Measurements from ENCODE around the gene PCDHB14.
"Not testable (repeated sequence)": the region's sequence is repeated elsewhere in the genome, so short reads cannot be mapped to it uniquely, and the experiment has no call there.

The PCDHB14 gene

DNA sequence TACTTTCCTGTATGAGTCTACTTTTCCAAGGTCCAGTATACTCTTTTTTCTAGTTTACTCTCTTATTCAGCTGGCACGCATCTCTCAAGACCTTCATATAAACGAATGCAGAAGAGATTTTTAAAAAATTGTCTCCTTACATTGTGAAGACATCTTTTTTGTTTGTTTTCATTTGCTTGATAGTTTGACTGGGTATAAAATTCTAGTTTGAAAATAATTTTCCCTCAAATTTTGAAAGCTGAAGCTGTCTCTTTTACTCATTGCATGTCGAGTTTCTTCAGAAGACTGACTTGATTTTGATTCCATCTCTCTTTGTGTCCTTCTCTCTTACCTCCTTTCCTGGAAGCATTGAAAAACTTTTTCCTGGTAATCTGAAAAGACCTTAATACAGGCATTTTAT, 26.8 kb upstream of the PCDHB14 start:
- H3K9me3 Mint-ChIP-seq = peaks cover 14% of the 10 kb centered on the region
- no peak for DNase-seq (ENCODE audit: low spot score in 2 of 2)
- H3K36me3 Mint-ChIP-seq = no peaks in the 10 kb centered on the region
- no peak overlapping the region for H3K27ac Mint-ChIP-seq
- H3K4me3 Mint-ChIP-seq = no peak overlapping the region
- H3K4me1 Mint-ChIP-seq = no peaks in the 10 kb centered on the region
- no peak for ATAC-seq

DNA sequence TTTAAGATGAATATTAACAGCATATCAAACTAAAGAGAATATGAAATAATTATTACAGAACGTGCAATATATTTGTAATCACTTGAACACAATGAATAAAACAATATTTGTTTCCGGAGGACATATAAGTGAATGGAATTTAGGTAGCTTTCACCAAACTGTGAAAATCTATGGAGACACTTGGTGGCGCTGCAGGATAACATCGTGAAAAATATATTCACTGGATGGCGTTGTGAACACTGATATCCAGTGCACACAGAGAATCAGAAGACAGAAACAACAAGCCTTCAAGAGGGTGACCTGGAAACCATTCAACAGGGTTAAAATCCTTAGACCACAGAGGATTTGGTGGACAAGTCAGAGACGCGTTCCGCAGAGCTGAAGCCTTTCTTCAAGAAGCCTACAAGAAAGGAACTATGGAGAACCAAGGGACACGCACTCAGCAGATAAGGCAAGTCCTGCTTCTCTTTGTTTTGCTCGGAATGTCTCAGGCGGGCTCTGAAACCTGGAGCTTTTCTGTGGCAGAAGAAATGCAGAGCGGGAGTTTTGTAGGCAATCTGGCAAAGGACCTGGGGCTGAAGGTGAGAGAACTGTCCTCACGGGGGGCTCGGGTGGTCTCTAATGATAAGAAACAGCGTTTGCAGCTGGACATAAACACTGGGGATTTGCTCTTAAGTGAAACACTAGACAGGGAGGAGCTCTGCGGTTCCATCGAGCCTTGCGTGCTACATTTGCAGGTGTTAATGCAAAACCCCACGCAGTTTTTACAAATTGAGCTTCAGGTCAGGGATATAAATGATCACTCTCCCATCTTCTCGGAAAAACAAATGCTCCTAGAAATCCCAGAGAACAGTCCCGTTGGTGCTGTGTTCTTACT, 23.5 kb upstream of the PCDHB14 start, which contains the start of gene PCDHB11:
Gene PCDHB11 (plus strand): TSS at position 269 of the 877 bp plus-strand sequence. CDS start 148 bp downstream, at position 417.
- no peak for ATAC-seq

DNA sequence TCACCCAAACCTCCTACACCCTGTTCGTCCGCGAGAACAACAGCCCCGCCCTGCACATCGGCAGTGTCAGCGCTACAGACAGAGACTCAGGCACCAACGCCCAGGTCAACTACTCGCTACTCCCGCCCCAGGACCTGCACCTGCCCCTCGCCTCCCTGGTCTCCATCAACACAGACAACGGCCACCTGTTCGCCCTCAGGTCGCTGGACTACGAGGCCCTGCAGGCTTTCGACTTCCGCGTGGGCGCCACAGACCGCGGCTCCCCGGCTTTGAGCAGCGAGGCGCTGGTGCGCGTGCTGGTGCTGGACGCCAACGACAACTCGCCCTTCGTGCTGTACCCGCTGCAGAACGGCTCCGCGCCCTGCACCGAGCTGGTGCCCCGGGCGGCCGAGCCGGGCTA, 22.0 kb upstream of the PCDHB14 start:
- H3K4me1 Mint-ChIP-seq; H3K4me3 Mint-ChIP-seq; ATAC-seq; H3K27ac Mint-ChIP-seq; DNase-seq (ENCODE audit: low spot score in 2 of 2); H3K36me3 Mint-ChIP-seq: not testable (repeated sequence)
- peaks cover 11% of the 10 kb centered on the region for H3K9me3 Mint-ChIP-seq

More for the DNA sequence above, 23.5 kb upstream of the PCDHB14 start, which contains the start of gene PCDHB11:
- Mint-ChIP-seq H3K27ac (no peak within 1 kb of the TSS), H3K4me3 (no peak within 1 kb of the TSS), H3K9me3 (peaks cover 14% of the 10 kb centered on the region), H3K36me3 (no peaks in the 10 kb centered on the region), H3K4me1 (no peaks in the 10 kb centered on the region)
- DNase-seq (ENCODE audit: low spot score in 2 of 2) = no peak

DNA sequence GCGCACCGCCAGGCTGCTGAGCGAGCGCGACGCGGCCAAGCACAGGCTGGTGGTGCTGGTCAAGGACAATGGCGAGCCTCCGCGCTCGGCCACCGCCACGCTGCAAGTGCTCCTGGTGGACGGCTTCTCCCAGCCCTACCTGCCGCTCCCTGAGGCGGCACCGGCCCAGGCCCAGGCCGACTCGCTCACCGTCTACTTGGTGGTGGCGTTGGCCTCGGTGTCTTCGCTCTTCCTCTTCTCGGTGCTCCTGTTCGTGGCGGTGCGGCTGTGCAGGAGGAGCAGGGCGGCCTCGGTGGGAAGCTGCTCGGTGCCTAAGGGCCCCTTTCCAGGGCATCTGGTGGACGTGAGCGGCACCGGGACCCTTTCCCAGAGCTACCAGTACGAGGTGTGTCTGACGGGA, 21.5 kb upstream of the PCDHB14 start:
- H3K4me1 Mint-ChIP-seq; ATAC-seq; H3K27ac Mint-ChIP-seq; H3K4me3 Mint-ChIP-seq; H3K36me3 Mint-ChIP-seq; H3K9me3 Mint-ChIP-seq; DNase-seq (ENCODE audit: low spot score in 2 of 2): not testable (repeated sequence)

DNA sequence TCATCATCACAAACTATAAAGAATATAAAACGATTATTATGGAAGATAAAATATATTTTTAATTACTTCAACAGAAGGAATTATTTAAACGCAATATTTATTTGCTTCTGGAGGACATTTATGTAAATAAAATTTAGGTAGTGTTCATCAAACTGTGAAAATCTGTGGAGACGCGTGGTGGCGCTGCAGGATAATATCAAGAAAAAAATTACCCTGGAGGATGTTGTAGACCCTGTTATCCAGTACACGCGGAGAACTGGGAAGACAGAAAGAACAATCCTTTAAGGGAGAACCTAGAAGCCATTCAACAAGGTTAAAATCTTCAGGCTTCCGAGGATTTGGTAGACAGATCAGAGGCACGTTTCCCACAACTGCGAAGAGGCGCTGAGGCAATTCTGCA, 14.7 kb upstream of the PCDHB14 start, which contains the start of gene PCDHB12:
Gene PCDHB12 (plus strand): TSS at position 242 of the 400 bp plus-strand sequence. CDS start 189 bp downstream, outside the sequence.
- no peaks in the 10 kb centered on the region for H3K9me3 Mint-ChIP-seq
- H3K27ac Mint-ChIP-seq = no peak within 1 kb of the TSS
- DNase-seq (ENCODE audit: low spot score in 2 of 2) (no peak), ATAC-seq (no peak)
- no peaks in the 10 kb centered on the region for H3K4me1 Mint-ChIP-seq
- no peak within 1 kb of the TSS for H3K4me3 Mint-ChIP-seq
- H3K36me3 Mint-ChIP-seq = no peaks in the 10 kb centered on the region

DNA sequence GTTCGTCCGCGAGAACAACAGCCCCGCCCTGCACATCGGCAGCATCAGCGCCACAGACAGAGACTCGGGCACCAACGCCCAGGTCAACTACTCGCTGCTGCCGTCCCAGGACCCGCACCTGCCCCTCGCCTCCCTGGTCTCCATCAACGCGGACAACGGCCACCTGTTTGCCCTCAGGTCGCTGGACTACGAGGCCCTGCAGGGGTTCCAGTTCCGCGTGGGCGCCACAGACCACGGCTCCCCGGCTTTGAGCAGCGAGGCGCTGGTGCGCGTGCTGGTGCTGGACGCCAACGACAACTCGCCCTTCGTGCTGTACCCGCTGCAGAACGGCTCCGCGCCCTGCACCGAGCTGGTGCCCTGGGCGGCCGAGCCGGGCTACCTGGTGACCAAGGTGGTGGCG, 12.9 kb upstream of the PCDHB14 start:
- ATAC-seq; DNase-seq (ENCODE audit: low spot score in 2 of 2); H3K36me3 Mint-ChIP-seq; H3K27ac Mint-ChIP-seq; H3K4me3 Mint-ChIP-seq; H3K4me1 Mint-ChIP-seq; H3K9me3 Mint-ChIP-seq: not testable (repeated sequence)

DNA sequence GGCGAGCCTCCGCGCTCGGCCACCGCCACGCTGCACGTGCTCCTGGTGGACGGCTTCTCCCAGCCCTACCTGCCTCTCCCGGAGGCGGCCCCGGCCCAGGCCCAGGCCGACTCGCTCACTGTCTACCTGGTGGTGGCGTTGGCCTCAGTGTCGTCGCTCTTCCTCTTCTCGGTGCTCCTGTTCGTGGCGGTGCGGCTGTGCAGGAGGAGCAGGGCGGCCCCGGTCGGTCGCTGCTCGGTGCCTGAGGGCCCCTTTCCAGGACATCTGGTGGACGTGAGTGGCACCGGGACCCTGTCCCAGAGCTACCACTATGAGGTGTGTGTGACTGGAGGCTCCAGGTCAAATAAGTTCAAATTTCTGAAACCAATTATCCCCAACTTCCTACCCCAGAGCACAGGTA, 12.3 kb upstream of the PCDHB14 start:
- DNase-seq (ENCODE audit: low spot score in 2 of 2); H3K36me3 Mint-ChIP-seq; H3K27ac Mint-ChIP-seq; H3K9me3 Mint-ChIP-seq; ATAC-seq; H3K4me3 Mint-ChIP-seq; H3K4me1 Mint-ChIP-seq: not testable (repeated sequence)

DNA sequence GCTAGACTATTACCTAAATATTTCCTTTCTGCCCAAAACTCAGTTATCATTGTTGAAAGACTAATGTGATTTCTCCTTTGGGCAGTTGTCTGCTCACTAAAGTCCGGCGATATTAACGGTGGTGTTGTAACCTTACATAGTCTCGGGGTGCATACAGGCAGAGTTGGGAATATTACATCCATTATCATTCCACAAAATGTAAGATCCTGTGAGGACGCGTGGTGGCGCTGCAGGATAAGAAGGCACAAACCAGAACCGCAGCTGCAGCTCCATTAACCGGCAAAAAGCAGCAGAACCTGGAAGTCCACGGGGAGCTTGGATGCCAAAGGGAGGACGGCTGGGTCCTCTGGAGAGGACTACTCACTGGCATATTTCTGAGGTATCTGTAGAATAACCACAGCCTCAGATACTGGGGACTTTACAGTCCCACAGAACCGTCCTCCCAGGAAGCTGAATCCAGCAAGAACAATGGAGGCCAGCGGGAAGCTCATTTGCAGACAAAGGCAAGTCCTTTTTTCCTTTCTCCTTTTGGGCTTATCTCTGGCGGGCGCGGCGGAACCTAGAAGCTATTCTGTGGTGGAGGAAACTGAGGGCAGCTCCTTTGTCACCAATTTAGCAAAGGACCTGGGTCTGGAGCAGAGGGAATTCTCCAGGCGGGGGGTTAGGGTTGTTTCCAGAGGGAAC, 9.3 kb upstream of the PCDHB14 start, which contains the start of gene PCDHB13:
Gene PCDHB13 (plus strand): TSS at position 264 of the 684 bp plus-strand sequence. CDS start 205 bp downstream, at position 469.
- H3K36me3 Mint-ChIP-seq; H3K9me3 Mint-ChIP-seq; H3K4me1 Mint-ChIP-seq; H3K27ac Mint-ChIP-seq; DNase-seq (ENCODE audit: low spot score in 2 of 2); H3K4me3 Mint-ChIP-seq; ATAC-seq: not testable (repeated sequence)

DNA sequence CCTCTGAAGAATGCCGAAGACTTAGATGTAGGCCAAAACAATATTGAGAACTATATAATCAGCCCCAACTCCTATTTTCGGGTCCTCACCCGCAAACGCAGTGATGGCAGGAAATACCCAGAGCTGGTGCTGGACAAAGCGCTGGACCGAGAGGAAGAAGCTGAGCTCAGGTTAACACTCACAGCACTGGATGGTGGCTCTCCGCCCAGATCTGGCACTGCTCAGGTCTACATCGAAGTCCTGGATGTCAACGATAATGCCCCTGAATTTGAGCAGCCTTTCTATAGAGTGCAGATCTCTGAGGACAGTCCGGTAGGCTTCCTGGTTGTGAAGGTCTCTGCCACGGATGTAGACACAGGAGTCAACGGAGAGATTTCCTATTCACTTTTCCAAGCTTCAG, 8.6 kb upstream of the PCDHB14 start:
- not testable (repeated sequence) for H3K27ac Mint-ChIP-seq; DNase-seq (ENCODE audit: low spot score in 2 of 2); H3K36me3 Mint-ChIP-seq; H3K9me3 Mint-ChIP-seq; H3K4me3 Mint-ChIP-seq; ATAC-seq; H3K4me1 Mint-ChIP-seq

DNA sequence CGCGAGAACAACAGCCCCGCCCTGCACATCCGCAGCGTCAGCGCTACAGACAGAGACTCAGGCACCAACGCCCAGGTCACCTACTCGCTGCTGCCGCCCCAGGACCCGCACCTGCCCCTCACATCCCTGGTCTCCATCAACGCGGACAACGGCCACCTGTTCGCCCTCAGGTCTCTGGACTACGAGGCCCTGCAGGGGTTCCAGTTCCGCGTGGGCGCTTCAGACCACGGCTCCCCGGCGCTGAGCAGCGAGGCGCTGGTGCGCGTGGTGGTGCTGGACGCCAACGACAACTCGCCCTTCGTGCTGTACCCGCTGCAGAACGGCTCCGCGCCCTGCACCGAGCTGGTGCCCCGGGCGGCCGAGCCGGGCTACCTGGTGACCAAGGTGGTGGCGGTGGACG, 7.6 kb upstream of the PCDHB14 start:
- DNase-seq (ENCODE audit: low spot score in 2 of 2); H3K4me3 Mint-ChIP-seq; ATAC-seq; H3K27ac Mint-ChIP-seq; H3K4me1 Mint-ChIP-seq; H3K36me3 Mint-ChIP-seq; H3K9me3 Mint-ChIP-seq: not testable (repeated sequence)

DNA sequence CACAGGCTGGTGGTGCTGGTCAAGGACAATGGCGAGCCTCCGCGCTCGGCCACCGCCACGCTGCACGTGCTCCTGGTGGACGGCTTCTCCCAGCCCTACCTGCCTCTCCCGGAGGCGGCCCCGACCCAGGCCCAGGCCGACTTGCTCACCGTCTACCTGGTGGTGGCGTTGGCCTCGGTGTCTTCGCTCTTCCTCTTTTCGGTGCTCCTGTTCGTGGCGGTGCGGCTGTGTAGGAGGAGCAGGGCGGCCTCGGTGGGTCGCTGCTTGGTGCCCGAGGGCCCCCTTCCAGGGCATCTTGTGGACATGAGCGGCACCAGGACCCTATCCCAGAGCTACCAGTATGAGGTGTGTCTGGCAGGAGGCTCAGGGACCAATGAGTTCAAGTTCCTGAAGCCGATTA, 7.1 kb upstream of the PCDHB14 start:
- H3K4me1 Mint-ChIP-seq; H3K9me3 Mint-ChIP-seq; H3K4me3 Mint-ChIP-seq; H3K27ac Mint-ChIP-seq; H3K36me3 Mint-ChIP-seq; ATAC-seq; DNase-seq (ENCODE audit: low spot score in 2 of 2): not testable (repeated sequence)

DNA sequence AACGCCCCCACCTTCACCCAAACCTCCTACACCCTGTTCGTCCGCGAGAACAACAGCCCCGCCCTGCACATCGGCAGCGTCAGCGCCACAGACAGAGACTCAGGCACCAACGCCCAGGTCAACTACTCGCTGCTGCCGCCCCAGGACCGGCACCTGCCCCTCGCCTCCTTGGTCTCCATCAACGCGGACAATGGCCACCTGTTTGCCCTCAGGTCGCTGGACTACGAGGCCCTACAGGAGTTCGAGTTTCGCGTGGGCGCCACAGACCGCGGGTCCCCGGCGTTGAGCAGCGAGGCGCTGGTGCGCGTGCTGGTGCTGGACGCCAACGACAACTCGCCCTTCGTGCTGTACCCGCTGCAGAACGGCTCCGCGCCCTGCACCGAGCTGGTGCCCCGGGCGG, 1.7 kb downstream of the PCDHB14 start:
- ATAC-seq; H3K4me3 Mint-ChIP-seq; H3K36me3 Mint-ChIP-seq; DNase-seq (ENCODE audit: low spot score in 2 of 2); H3K9me3 Mint-ChIP-seq; H3K4me1 Mint-ChIP-seq; H3K27ac Mint-ChIP-seq: not testable (repeated sequence)

DNA sequence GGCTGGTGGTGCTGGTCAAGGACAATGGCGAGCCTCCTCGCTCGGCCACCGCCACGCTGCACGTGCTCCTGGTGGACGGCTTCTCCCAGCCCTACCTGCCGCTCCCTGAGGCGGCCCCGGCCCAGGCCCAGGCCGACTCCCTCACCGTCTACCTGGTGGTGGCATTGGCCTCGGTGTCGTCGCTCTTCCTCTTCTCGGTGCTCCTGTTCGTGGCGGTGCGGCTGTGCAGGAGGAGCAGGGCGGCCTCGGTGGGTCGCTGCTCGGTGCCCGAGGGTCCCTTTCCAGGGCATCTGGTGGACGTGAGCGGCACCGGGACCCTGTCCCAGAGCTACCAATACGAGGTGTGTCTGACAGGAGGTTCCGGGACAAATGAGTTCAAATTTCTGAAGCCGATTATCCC, 2.3 kb downstream of the PCDHB14 start:
- not testable (repeated sequence) for H3K27ac Mint-ChIP-seq; H3K4me1 Mint-ChIP-seq; H3K36me3 Mint-ChIP-seq; H3K9me3 Mint-ChIP-seq; H3K4me3 Mint-ChIP-seq; ATAC-seq; DNase-seq (ENCODE audit: low spot score in 2 of 2)

DNA sequence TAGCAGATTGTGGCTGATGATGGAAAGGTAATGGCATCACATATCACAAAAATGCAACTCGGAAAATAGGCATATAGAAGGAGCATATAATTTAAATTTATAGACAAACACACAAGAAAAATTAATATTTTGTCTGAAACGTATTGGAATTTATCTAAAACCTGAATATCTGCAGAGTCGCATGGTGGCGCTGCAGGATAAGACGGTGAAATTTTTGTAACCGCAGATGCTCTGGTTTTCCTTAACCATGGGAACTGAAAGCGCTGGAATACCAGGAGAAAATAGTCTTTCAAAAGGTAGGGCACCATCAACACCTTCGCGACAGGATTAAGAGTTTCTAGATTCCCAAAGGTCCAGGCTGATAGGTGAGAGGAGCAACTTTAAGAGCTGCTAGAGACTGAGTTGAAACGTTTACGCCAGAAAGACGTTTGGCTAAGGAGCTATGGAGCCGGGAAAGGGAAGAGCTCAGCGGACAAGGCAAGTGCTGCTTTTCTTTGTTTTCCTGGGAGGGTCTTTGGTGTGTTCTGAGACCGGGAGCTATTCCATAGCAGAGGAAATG, 11.0 kb downstream of the PCDHB14 start:
- no peak for DNase-seq (ENCODE audit: low spot score in 2 of 2)
- peaks cover 16% of the 10 kb centered on the region for H3K9me3 Mint-ChIP-seq
- no peaks in the 10 kb centered on the region for H3K4me1 Mint-ChIP-seq
- no peak for ATAC-seq
- no peaks in the 10 kb centered on the region for H3K36me3 Mint-ChIP-seq
- no peak overlapping the region for H3K4me3 Mint-ChIP-seq
- H3K27ac Mint-ChIP-seq = no peak overlapping the region

DNA sequence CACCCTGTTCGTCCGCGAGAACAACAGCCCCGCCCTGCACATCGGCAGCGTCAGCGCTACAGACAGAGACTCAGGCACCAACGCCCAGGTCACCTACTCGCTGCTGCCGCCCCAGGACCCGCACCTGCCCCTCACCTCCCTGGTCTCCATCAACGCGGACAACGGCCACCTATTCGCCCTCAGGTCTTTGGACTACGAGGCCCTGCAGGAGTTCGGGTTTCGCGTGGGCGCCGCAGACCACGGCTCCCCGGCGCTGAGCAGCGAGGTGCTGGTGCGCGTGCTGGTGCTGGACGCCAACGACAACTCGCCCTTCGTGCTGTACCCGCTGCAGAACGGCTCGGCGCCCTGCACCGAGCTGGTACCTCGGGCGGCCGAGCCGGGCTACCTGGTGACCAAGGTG, 12.8 kb downstream of the PCDHB14 start:
- not testable (repeated sequence) for H3K4me3 Mint-ChIP-seq; DNase-seq (ENCODE audit: low spot score in 2 of 2); ATAC-seq; H3K36me3 Mint-ChIP-seq; H3K27ac Mint-ChIP-seq; H3K4me1 Mint-ChIP-seq
- peaks cover 22% of the 10 kb centered on the region for H3K9me3 Mint-ChIP-seq

All from stimulated activated effector memory CD8-positive, alpha-beta T cell treated with anti-CD3 and anti-CD28 coated beads, Interleukin-12 subunit alpha, Interleukin-12 subunit beta, amount 100 ng/mL, for 72 hours (primary cell).